Transverse colon (tissue), 4 donors: ENCODE results near the gene C22orf23.

ENCODE experiments used
- POLR2AphosphoS5 ChIP-seq, 3 donors: sonication (generic); formaldehyde crosslinking; IDR thresholded peaks; one replicate each; pipeline ENCODE4 v1.6.1; 2016; ENCODE audit warnings: antibody characterized with exemption in 3 of 3
- TF ChIP-seq, protein P1 (sequence below), 5 experiments: fragments of 200-600 bp in 3 of 5; fragments of 450-650 bp in 2 of 5; sonication (generic) in 3 of 5; IDR thresholded peaks; 1 replicate in 2 of 5; 2 replicates in 3 of 5; pipeline ENCODE4 v1.5.1; 2016 to 2017; ENCODE audit warnings: antibody characterized with exemption in 5 of 5, inconsistent platforms in 3 of 5, mild to moderate bottlenecking in 2 of 5, moderate library complexity in 1 of 5

- TF ChIP-seq, protein P1, sequence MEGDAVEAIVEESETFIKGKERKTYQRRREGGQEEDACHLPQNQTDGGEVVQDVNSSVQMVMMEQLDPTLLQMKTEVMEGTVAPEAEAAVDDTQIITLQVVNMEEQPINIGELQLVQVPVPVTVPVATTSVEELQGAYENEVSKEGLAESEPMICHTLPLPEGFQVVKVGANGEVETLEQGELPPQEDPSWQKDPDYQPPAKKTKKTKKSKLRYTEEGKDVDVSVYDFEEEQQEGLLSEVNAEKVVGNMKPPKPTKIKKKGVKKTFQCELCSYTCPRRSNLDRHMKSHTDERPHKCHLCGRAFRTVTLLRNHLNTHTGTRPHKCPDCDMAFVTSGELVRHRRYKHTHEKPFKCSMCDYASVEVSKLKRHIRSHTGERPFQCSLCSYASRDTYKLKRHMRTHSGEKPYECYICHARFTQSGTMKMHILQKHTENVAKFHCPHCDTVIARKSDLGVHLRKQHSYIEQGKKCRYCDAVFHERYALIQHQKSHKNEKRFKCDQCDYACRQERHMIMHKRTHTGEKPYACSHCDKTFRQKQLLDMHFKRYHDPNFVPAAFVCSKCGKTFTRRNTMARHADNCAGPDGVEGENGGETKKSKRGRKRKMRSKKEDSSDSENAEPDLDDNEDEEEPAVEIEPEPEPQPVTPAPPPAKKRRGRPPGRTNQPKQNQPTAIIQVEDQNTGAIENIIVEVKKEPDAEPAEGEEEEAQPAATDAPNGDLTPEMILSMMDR (IDR thresholded peaks at IDR 0.05), result no peak
- no peak for TF ChIP-seq POLR2AphosphoS5 (IDR thresholded peaks at IDR 0.05)
Measured at GRCh38 chr22:37897807-37898206, 55.6 kb downstream of the C22orf23 start.
